ENCODE measurements around the gene ETV6.
"Not testable (repeated sequence)": the region's sequence is repeated elsewhere in the genome, so short reads cannot be mapped to it uniquely, and the experiment has no call there.

Gene ETV6

GRCh38 chr12:11649413-11650285 is at the start of gene ETV6:
Gene ETV6, plus strand, starts transcription at chr12:11649674. Its CDS starts 454 bp downstream, at chr12:11650128.
- DNase-seq: peak; percentile 66

- DNase-seq: no peak
These were observed 49.3 kb upstream of the ETV6 start for GRCh38 chr12:11600199-11600598.

GRCh38 chr12:11601647-11602046 is 47.8 kb upstream of the ETV6 start:
- no peak for DNase-seq

- no peak for DNase-seq
These were observed 42.0 kb upstream of the ETV6 start for GRCh38 chr12:11607313-11608081.

GRCh38 chr12:11609045-11609444 is 40.4 kb upstream of the ETV6 start:
- DNase-seq: no peak

- DNase-seq: no peak
These were observed 34.0 kb upstream of the ETV6 start for GRCh38 chr12:11615481-11615880.

GRCh38 chr12:11618046-11618445 is 31.4 kb upstream of the ETV6 start:
- no peak for DNase-seq

- DNase-seq: peak; percentile 35
These were observed 27.6 kb upstream of the ETV6 start for GRCh38 chr12:11621797-11622423.

- no peak for DNase-seq
These were observed 26.6 kb upstream of the ETV6 start for GRCh38 chr12:11622876-11623281.

GRCh38 chr12:11623382-11623781 is 26.1 kb upstream of the ETV6 start:
- DNase-seq: no peak

- DNase-seq: no peak
These were observed 25.4 kb upstream of the ETV6 start for GRCh38 chr12:11624116-11624515.

- DNase-seq: not testable (repeated sequence)
These were observed 21.8 kb upstream of the ETV6 start for GRCh38 chr12:11627709-11628108.

GRCh38 chr12:11628353-11628752 is 21.1 kb upstream of the ETV6 start:
- no peak for DNase-seq

GRCh38 chr12:11630046-11630706 is 19.3 kb upstream of the ETV6 start:
- no peak for DNase-seq

- no peak for DNase-seq
These were observed 18.2 kb upstream of the ETV6 start for GRCh38 chr12:11631288-11631687.

GRCh38 chr12:11631881-11632280 is 17.6 kb upstream of the ETV6 start:
- not testable (repeated sequence) for DNase-seq

- no peak for DNase-seq
These were observed 15.5 kb upstream of the ETV6 start for GRCh38 chr12:11633968-11634367.

GRCh38 chr12:11635341-11635740 is 14.1 kb upstream of the ETV6 start:
- no peak for DNase-seq

GRCh38 chr12:11638315-11638916 is 11.1 kb upstream of the ETV6 start:
- DNase-seq: no peak

- no peak for DNase-seq
These were observed 10.0 kb upstream of the ETV6 start for GRCh38 chr12:11639454-11639853.

- DNase-seq: no peak
These were observed 8.0 kb upstream of the ETV6 start for GRCh38 chr12:11641522-11641921.

- no peak for DNase-seq
These were observed 6.7 kb upstream of the ETV6 start for GRCh38 chr12:11642785-11643184.

GRCh38 chr12:11645391-11645790 is 4.1 kb upstream of the ETV6 start:
- no peak for DNase-seq

All from CD4-positive, alpha-beta T cell treated with Interferon gamma for 1 hour (primary cell).